Ovary (tissue), 9 donors: ENCODE measurements around the gene C1S. TPM values are rescaled to one million over a fixed set of nuclear protein-coding genes. Genes with fewer than 3 reads are reported as not detected.
A peak's percentile ranks its signal among the peaks of the same experiment; 100 is the strongest.

Source experiments
- DNase-seq, 5 donors: peaks; one replicate each; pipeline ENCODE4 v3.0.0-alpha.2; 2019 to 2020
- H3K27ac ChIP-seq, 2 donors: fragments of 200-600 bp; one replicate each; pipeline versions ENCODE4 v1.5.1 to v1.8.0; 2019 to 2022
- H3K27me3 ChIP-seq: fragments of 200-600 bp; one replicate; pipeline ENCODE4 v1.8.0; 2022
- H3K36me3 ChIP-seq: fragments of 200-600 bp; sonication (generic); one replicate; pipeline ENCODE4 v1.5.1; 2019
- H3K4me1 ChIP-seq: one replicate; pipeline ENCODE4 v1.8.1; 2013; ENCODE audit warnings: mild to moderate bottlenecking, moderate library complexity; ENCODE audit not compliant: insufficient read depth
- H3K4me3 ChIP-seq: fragments of 200-600 bp; sonication (generic); one replicate; pipeline ENCODE4 v1.5.1; 2017
- H3K9me3 ChIP-seq, 2 donors: fragments of 200-600 bp in 1 of 2; sonication (generic) in 1 of 2; one replicate each; pipeline versions ENCODE4 v1.5.1 to v1.8.1; 2013 to 2019; ENCODE audit warnings: mild to moderate bottlenecking in 1 of 2, moderate library complexity in 1 of 2
- CTCF ChIP-seq, 3 donors: fragments of 450-650 bp in 2 of 3; fragments of 200-600 bp in 1 of 3; IDR thresholded peaks; one replicate each; pipeline versions ENCODE4 v1.5.1 to v1.8.0; 2016 to 2022; ENCODE audit warnings: antibody characterized with exemption in 3 of 3, mild to moderate bottlenecking in 1 of 3
- EP300 ChIP-seq: sonication (generic); formaldehyde crosslinking; IDR thresholded peaks from one replicate; pipeline ENCODE4 v1.6.1; 2017; ENCODE audit warnings: antibody characterized with exemption
- POLR2A ChIP-seq: fragments of 450-650 bp; IDR thresholded peaks from one replicate; pipeline ENCODE4 v1.6.1; 2017; ENCODE audit warnings: antibody characterized with exemption, mild to moderate bottlenecking, moderate library complexity
- WGBS, 3 donors: extraction: QIAGEN DNeasy Blood & Tissue Kit in 1 of 3; methylation state at CpG; one replicate each; pipeline versions ENCODE4 v1.1.5 to v1.1.7; 2013 to 2017; 5-methylcytosine and 5-hydroxymethylcytosine counted together
- intact Hi-C, 4 donors: fragments of 100-400 bp; cut with DNase I; formaldehyde crosslinking; loops; one replicate each; pipeline versions ENCODE4 v1.11.0 to v1.15.1; 2022 to 2023
- polyA plus RNA-seq, 2 donors: library from polyadenylated mRNA; stranded (reverse); fragments of 200-250 nt in 1 of 2; fragments of 350-450 nt in 1 of 2; fragmentation: Illumina TruSeq in 1 of 2; extraction: RNeasy Lipid Tissue Mini Kit (QIAGEN cat#74804) in 1 of 2; gene quantifications; one replicate each; pipeline ENCODE4 v1.2.3, GENCODE V29; 2013 to 2014
- total RNA-seq, 7 donors: library from RNA; depleted of rRNA in 2 of 7; stranded (reverse); fragments of >200 nt in 2 of 7; fragmentation: NEBNext Ultra II Directional in 3 of 7; extraction: Animal tissue kit (Norgen Biotek cat#: 25700) in 3 of 7; gene quantifications; one replicate each; pipeline versions ENCODE4 v1.1.0 to v1.2.4, GENCODE V29; 2016 to 2023
- donor health status: DM: no; HTN: no; CAD: no; lungs with moderate emphysema.
- donor health status: DM: no; HTN: no; CAD: no.
- donor health status: Bipolar disorder and iron deficiency.
- donor health status: DM: yes; HTN: yes; CAD: no.
- donor health status: DM: no; HTN: no; CAD: no.
- donor health status: DM: yes; HTN: yes; CAD: no.

C1S gene
- total and polyA plus RNA-seq, 9 donors = 499 to 1,495 (median 952) TPM

- Histone ChIP-seq H3K9me3 (no peaks in the 10 kb centered on the region), H3K27me3 (no peaks in the 10 kb centered on the region), H3K36me3 (no peaks in the 10 kb centered on the region), H3K4me1 (peaks cover 19% of the 10 kb centered on the region), H3K27ac (no peak overlapping the region), H3K4me3 (no peak overlapping the region)
- WGBS, 3 donors = 63 to 74% (median 65%) methylated on average over 3 of the region's 3 CpGs
- TF ChIP-seq POLR2A (no peak), CTCF (IDR thresholded peaks at IDR 0.05) (no peak), EP300 (no peak)
- intact Hi-C loops = loop anchor here in 2 of 4 donors (5.0 kb wide), 1 partner anchor 43 kb away; the partner anchor contains the start of gene C1RL (in 2 of the 2)
- DNase-seq = no peak
Measured at GRCh38 chr12:7064516-7064915, 4.0 kb downstream of the C1S start.

GRCh38 chr12:7065073-7065623 is 4.6 kb downstream of the C1S start:
- DNase-seq = peak in 1 of 5 donors; percentile 52
- Histone ChIP-seq H3K4me1 (peaks cover 16% of the 10 kb centered on the region), H3K9me3 (no peaks in the 10 kb centered on the region)

GRCh38 chr12:7066596-7066995 is 6.1 kb downstream of the C1S start:
- no peaks in the 10 kb centered on the region for H3K9me3 ChIP-seq
- H3K27ac ChIP-seq = no peak overlapping the region
- H3K27me3 ChIP-seq = no peaks in the 10 kb centered on the region
- H3K36me3 ChIP-seq = no peaks in the 10 kb centered on the region
- WGBS, 3 donors = 79 to 88% (median 81%) methylated on average over 2 of the region's 2 CpGs
- DNase-seq = no peak
- no peak overlapping the region for H3K4me3 ChIP-seq
- TF ChIP-seq EP300 (no peak), POLR2A (no peak), CTCF (IDR thresholded peaks at IDR 0.05) (no peak)
- peaks cover 16% of the 10 kb centered on the region for H3K4me1 ChIP-seq
- intact Hi-C loops = no loop called here

More at GRCh38 chr12:7065073-7065623, 4.6 kb downstream of the C1S start:
- TF ChIP-seq CTCF (IDR thresholded peaks at IDR 0.05) (no peak), POLR2A (no peak)
- 81 to 88% (median 85%) methylated on average over 7 of the region's 7 CpGs for WGBS, 3 donors
- Histone ChIP-seq H3K27me3 (no peaks in the 10 kb centered on the region), H3K27ac (no peak overlapping the region), H3K4me3 (no peak overlapping the region), H3K36me3 (no peaks in the 10 kb centered on the region)
- intact Hi-C loops = no loop called here

GRCh38 chr12:7067096-7067495 is 6.6 kb downstream of the C1S start:
- intact Hi-C loops = no loop called here
- Histone ChIP-seq H3K27me3 (no peaks in the 10 kb centered on the region), H3K27ac (peak overlapping the region in 1 of 2 donors; percentile 71), H3K36me3 (no peaks in the 10 kb centered on the region), H3K4me1 (peaks cover 14% of the 10 kb centered on the region), H3K4me3 (no peak overlapping the region), H3K9me3 (no peaks in the 10 kb centered on the region)
- WGBS, 3 donors = 78 to 84% (median 81%) methylated on average over 7 of the region's 7 CpGs
- no peak for DNase-seq
- TF ChIP-seq EP300 = no peak
- no peak for TF ChIP-seq POLR2A
- TF ChIP-seq CTCF (IDR thresholded peaks at IDR 0.05) = no peak
